Ramos (cell line): Measurements from ENCODE around the gene PDE6B.
"Not testable (repeated sequence)": the region's sequence is repeated elsewhere in the genome, so short reads cannot be mapped to it uniquely, and the experiment has no call there.

Source experiments
- in situ Hi-C: fragments of 300-500 bp; cut with MboI; formaldehyde crosslinking; loops from one replicate; pipeline ENCODE4 v1.14.3; 2022; ENCODE audit warnings: low sequenced_read_pairs; ENCODE audit not compliant: unreplicated experiment

Gene PDE6B

GRCh38 chr4:680928-681645, 55.7 kb downstream of the PDE6B start:
- in situ Hi-C loops = no loop called here

GRCh38 chr4:681736-682451, 56.5 kb downstream of the PDE6B start:
- in situ Hi-C loops = no loop called here

- in situ Hi-C loops = no loop called here
These were observed 57.3 kb downstream of the PDE6B start for GRCh38 chr4:682490-683172.

GRCh38 chr4:683247-683897, 58.0 kb downstream of the PDE6B start:
- in situ Hi-C loops = no loop called here

- in situ Hi-C loops = no loop called here
These were observed 58.7 kb downstream of the PDE6B start for GRCh38 chr4:683982-684622.

GRCh38 chr4:684623-685327, 59.4 kb downstream of the PDE6B start:
- in situ Hi-C loops = no loop called here

- in situ Hi-C loops = no loop called here
These were observed 60.5 kb downstream of the PDE6B start for GRCh38 chr4:685679-686412.

- in situ Hi-C loops = no loop called here
These were observed 61.2 kb downstream of the PDE6B start for GRCh38 chr4:686413-687040.

- in situ Hi-C loops = no loop called here
These were observed 61.9 kb downstream of the PDE6B start for GRCh38 chr4:687048-687970.

- in situ Hi-C loops = no loop called here
These were observed 62.8 kb downstream of the PDE6B start for GRCh38 chr4:687971-688853.

- in situ Hi-C loops = no loop called here
These were observed 63.7 kb downstream of the PDE6B start, which contains the start of gene SLC49A3 for GRCh38 chr4:688854-689681. TSS of gene SLC49A3 (minus strand) at chr4:689151. CDS start at chr4:689127, 24 bp downstream.

- in situ Hi-C loops = no loop called here
These were observed 64.3 kb downstream of the PDE6B start for GRCh38 chr4:689723-690122.

- in situ Hi-C loops = no loop called here
These were observed 67.6 kb downstream of the PDE6B start for GRCh38 chr4:692771-693554.

GRCh38 chr4:694341-694940, 69.1 kb downstream of the PDE6B start:
- in situ Hi-C loops = not testable (repeated sequence)
